Epidermal melanocyte (primary cell): ENCODE data around the gene UROS.

Source experiments
- DNase-seq: peaks from one replicate; pipeline ENCODE4 v3.0.0; 2011; ENCODE audit warnings: low spot score; ENCODE audit not compliant: insufficient read length

UROS gene

DNA sequence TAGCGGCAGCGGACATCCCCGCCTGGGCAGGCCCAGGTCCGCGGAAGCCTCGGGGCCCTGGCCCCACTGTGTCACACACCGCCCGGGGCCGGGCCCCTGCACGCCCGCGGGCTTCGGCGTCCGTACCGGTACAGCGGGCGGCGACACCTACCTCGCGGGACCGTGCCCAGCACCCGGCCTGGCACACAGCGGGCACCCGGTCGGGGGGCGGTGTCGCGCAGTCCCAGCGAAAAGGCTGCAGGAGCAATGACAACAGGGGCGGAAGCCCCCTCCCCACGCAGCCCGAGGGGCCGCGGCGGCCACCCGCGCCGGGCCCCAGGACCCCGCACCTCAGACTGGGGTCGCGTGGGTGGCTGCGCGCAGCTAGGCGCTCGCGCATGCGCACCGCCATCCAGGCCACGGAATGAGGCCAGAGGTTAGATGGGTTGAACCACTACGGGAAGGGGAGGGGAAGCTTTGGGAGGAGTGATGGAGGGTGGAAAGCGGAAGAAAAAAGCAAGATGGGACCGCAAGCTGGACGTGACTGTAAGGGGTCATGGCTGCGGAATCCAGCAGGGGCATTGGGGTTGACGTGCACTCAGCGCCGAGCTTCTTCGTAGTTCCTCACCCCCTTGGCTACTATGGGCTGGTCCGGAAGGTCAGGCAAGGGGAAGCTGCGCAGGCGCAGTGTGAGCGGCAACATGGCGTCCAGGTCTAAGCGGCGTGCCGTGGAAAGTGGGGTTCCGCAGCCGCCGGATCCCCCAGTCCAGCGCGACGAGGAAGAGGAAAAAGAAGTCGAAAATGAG lies at the start of gene UROS, which contains the start of gene BCCIP:
TSS of gene UROS (minus strand) at position 381 of the 785 bp plus-strand sequence. CDS start 6,759 bp downstream, outside the sequence.
TSS of gene BCCIP (plus strand) at position 669 of the 785 bp plus-strand sequence. CDS start at position 681, 12 bp downstream.
- peak; percentile 74 for DNase-seq

DNA sequence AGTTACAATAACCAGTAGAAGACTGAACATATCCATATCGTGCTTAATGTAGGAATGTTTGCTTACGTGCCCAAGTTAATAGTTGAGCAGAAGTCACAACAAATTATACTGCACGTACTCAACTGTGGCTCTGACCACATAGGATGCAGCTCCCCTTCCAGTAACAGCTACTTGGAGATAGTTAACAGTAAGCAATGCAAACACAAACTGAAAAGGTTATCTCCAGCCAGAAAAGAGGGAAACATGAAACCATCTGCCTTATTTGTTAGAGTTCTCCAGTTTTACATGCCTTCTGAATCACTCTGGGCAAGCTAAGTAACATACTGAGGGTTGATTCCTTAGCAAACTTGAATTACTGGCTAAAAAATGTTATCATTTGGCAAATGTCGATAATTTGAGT lies 48.3 kb upstream of the UROS start:
- no peak for DNase-seq

DNA sequence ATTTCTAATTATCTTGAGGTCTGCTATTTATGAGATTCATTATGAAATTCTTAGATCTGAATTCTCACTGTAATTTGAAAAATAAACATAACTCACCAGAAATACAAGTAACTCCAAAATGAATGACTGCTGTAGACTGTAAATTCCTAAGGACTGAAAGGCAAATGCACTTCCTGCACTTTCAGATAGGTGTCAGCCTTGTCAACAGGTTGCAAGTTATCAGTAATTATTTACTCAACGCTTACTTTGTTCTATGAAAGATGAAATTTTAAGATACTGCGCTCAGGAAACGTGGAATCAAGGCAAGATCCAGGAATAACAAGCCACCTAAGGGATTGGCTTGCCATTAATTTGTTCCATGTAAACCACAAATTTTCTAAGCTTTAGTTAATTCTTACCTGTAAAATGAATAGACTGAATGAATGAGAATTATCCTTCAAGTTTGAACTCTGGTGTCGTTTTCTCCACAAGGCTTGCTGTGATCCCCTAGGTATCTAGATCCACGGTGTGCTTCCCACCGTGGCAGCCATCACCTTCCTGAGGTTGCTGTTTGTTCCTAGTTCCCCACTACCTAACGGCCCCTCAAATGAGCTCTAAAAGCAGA lies 45.4 kb upstream of the UROS start:
- no peak for DNase-seq

DNA sequence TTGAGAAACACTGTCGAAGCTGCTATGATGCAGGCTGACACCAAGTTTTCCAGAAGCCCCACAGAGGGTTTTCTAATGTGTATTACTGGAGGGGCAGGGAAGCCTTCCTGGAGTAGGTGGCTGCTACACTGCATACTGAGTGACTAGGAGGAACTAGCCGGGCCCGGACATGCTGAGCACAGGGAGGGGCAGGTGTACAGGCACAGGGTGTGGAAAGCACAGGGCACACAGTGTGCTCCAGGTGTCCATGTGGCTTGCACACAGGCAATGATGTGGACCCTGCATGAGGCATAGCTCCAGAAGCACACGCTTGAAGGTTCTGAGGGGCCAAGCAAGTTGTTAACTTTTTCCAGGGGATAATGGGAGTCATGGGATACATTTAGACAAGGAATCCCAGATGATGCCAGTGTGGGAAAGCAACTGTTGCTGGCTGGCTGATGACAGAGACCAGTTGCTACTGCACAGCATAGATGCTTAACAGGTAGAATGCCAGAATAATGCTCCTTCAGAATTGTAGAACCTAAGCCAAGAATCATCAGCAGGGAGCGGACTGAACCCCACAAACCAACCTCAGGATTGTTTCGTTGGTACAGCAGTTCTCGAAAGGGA lies 43.5 kb upstream of the UROS start:
- no peak for DNase-seq

DNA sequence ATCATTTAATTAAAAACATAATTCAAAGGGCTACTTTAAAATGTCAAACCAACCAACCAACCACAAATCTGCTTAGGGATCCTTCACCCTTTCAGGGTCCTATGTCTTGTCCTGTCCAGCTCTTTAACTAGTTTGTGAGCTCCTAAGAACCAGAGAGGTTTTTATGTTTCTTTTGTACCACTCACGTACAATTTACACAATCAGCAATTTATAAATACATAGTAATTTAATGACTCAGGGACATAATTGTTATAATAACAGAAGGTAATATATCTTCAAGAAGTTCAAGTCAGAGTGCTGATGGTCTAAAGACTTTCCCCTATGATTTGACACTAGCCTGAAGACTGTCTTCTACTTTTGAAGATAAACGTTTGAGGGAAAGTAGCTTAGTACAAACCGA lies 42.1 kb upstream of the UROS start:
- no peak for DNase-seq

DNA sequence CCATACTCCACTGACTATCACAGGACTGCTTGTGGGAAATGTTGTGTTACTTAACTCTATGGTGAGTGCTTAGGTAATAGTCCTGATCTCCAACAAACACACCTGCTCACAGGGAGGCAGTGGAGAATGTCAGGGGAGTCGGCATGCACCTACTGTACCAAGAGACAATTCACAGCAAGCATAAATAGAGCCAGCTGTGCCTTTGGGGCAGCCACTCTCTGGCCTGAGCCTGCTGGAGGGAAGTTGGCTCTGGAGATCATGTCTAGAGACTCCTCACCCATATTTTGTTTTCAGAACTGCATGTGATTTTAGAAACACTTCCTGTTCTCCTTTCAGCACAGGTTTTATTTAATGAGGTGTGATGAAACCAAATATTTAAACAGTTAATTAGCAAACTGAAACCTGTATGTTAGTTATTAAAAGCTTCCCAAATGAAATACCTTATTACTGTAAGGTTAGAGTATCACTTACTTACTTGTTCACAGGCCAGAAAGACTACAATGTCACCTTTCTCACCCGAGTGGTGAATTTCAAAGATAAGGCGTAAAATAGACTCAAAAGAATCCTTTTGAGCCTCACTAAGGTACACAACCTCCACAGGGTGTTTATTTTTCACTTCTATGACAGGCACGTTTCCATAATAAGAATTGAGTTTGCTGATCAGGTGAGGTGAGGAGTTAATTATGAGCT lies 36.2 kb upstream of the UROS start:
- DNase-seq, result no peak

DNA sequence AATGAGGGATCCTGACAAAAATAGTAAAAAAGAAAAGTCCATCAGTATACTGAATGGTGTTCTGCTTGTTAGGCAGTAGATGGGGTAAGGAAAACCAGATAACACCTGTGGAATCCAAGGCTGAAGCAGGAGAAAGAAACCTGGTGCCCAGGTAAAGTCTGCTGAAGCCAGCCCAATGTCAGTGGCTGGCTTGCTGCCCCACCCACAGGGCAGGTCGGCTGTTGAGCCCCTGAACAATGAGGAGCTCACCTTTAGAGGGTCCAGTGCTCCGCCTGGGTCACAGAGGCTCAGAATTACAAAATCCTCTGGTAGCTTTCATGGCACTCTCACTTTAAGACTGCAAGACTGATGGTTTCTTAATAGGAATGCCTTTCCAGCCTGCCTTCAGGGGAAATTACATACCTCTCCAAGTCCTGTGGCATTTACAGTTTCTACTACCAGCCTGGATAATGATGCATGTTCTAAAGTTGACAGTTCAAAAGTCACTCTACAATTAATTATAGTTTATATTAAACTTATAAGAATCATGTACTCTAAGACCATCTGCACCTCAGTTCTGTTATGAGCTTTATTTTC lies 34.2 kb upstream of the UROS start:
- no peak for DNase-seq

DNA sequence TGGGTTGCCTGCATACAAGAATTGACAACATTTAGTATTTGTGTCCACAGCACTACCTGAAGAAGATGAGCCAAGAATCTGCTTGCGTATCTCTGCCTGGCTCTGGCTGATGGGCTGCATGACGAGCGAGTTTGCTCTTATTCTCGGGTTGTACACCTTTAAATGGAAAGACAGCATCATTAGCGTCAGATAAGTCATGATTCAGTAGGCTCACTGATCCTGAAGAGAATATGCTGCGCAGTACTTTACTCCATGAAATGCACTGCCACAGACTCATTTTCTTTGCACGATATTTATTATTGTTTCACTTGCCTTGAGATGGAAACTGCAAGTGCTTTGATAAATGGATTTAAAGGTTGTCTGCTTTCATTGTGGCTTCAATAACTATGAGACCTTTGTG lies 29.4 kb upstream of the UROS start:
- no peak for DNase-seq

DNA sequence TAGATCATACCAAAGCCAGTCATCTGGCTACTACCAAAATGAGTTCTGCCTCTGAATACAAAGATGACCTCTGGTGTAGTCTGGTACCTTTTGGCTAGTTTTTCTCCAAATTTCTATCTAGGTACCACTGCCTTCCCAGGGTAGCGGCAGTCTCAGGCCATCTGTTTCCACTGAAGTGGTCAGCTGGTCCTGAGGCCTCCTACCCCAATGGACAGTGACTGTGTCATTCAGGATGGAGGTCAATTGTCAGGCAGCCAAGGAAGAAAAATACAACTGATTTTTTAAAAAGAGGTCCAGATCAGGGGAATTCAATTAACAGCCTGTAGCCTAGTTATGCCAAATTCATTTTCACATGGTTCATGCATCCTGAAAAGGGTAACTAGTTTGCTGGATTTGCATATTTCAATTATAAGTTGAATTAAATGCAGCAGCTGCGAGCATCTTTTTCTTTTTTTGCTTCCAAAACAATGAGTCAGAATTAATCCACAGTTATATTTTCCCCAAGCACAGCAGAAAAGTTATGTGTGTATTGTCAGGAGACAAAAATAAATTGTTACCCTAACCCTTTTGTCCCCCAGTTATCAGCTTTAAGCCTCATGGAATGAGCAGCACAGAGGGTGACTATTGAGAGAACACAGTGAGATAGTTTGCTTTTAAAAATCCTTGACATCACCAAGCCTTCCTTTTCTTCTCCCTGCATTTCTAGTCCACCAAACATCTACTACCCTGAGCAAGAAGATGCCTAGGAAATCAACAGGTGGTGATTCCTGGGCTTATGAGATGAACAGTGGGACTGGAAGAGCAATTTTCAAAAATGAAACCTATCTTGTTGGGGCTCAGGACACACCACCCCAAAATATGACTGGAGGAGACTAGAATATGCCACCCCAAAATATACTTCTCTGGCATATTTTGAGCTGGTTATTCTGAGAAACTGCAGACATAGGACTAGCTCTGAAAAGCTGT lies 28.0 kb upstream of the UROS start:
- no peak for DNase-seq

DNA sequence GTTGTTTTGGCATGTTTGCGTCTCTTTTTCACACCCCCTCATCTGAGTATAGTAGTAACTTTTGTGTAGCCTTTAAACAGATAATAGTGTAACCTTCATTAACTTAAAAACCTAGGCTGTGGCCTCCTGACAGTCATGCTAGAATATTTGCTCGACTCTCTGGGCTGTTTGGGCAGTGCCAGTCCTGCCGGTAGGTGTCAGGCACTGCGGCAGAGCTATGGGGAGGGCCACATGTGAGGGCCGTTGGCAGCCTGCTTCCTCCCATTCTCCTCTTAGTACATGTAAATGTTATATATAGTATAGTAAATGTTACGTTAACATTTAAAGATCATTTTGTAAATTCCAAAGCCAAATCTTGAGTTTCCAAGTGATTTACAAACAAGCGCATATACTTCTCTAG lies 26.4 kb upstream of the UROS start:
- DNase-seq, result no peak

DNA sequence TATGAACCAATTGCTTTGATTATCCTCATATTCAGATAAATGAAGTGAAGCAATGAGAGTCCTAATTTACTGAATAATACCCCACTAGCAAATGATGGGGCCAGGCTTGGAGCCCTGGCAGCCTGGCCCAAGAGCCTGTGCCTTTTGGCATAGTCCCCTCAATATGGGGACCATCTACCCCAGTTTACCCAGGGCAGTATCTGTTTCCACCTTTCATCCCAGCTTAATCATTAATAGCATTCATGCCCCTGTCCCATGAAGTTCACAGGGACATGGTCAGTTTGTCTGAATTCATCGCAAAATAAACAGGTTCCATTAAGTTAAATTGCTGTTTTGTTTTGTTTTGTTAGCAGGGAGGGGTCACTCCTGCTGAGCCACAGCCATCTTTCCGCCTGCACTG lies 25.8 kb upstream of the UROS start:
- DNase-seq, result no peak

DNA sequence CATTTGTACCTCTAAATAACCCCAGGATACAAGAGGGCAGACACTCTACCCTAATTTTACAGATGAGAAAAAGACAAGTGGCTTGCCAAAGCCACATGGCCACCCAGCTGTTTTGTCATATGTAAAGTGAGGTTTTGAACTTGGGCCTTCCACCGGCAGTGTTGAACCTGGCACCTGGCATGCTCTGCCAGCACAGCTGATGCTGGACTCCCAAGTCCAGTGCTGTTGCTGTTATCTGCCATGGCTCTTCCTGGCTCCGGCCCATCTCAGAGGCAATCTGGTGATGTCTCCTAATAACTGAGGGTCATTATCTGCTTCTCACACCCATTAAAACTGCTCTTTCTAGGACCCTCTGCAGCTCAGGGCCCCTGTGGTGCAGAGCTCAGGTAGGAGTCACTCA lies 25.3 kb upstream of the UROS start:
- DNase-seq, result no peak

DNA sequence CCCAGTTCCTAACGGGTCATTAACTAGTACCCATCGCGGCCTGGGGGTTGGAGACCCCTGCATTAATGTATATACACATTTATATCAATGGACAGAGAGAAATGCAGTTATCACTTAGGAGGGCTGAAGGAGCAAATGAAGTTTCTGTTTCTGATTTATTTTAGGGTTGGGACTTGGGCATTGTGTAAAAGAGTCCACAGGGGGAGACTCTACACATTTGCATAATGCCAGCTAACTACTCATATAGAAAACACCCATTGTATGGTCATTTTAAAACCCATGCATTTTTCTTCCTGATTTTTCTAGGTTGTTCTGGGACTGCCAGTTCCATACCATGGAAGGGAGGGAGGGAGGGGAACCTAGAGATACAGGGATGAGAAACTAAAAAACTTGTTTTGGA lies 23.8 kb upstream of the UROS start:
- DNase-seq, result no peak

DNA sequence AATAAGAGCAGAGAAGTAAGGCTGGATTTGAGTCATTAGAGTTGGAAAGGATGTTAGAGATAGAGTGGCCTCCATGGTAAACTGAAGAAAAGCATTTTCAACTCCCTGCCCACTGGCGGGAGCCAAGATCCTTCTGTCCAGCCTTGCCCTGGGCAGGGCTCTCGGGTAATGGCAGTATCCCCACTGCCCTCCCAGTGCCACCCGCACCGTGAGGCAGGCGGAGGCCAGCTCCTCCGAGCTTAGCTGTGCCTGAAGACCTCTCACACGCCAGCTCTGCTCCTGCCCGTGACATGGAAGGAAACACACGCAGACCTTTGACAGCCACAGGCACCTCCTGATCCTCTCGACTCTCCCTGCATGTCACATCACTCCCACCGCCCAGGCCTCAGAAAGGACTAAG lies 22.6 kb upstream of the UROS start:
- no peak for DNase-seq

DNA sequence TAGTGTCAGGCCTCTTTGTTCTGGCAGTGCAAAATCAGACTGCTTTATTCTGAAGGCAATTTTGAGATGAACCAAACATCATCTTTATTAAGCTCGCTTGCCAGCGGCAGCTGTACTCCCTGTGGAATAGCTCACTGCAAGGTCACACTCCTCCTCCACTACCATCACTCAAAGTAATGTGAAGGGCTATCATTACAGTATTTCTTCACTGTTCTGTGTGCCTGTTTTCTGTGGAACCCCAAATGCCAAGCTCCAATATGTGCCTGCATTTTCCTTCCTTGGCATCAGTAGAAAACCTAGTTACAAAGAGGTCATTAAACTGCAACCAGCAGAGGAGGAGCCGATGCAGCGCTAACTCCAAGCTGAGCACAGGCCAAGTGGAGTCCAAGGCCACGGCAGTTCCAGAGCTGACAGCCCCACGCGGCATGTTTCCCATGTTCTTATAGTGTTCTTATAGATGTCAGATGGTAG lies 21.7 kb upstream of the UROS start:
- DNase-seq, result no peak

DNA sequence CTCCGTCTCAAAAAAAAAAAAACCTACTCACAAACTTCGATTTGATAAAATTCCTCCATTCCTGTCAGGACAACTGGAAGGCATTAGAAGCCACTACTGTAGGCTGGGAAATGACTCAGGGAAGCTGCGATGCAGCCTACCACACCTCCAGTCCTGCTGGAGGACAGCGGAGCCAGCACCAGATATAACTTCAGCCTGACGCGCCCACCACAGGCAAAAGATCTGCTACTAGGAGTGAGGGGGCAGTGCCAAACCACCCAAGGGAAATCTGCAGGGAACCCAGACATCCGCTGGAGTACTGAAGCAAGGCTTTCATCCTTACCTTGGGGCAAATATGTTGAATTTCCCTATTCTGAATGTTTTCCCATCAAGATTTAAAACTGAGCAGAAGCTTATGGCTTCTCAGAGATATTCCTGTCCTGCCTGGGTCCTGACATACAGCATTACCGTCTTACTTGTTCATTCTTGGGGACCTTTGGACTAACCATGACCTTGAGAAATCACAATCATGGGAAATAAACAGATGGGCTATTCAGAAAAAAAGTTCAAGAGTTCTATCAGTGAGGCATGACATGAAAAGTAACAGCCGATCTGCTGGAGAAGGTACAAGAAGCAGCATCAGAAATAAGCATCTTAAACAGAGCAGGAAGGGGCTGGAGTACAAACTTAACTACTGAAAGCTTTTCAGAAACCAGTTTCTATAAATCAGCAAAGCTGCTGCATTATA lies 20.7 kb upstream of the UROS start:
- no peak for DNase-seq

DNA sequence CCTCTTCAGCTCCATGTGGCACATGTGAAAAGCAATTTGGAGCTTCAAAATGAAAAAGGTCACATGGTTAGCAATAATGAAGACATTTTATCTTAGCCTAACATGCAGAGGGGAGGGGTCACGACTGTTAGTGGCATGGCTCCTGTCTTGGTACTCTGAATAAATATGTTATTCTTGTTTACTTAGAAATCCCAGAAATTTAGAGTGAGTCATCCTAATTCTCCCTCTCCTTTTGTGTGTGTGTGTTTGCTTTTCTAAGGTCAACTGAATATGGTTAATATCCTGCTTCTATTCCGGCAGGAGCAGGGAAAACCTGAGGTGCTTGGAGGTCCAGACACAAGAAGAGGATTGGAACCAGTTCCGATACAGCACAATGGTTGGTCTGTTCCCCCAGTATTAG lies 17.9 kb upstream of the UROS start:
- DNase-seq, result no peak

DNA sequence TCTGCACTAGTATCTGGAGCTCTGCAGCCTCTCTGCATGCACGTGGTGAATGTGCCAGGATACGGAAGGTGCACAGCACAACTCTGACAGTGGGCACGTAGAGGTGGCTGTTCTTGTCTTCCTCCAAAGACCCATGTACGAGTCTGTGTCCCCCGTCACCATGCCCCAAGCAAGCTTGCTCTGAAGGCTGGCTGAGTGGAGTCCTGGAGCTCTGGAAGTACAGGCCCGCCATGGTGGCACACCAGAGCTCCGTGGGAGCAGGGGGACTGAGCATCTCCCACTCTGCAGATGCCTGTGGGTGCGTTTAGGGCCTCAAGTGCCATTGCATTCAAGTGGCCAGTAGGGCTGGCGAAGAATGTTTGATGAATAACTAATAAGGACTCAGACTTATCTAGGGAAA lies 17.3 kb upstream of the UROS start:
- DNase-seq, result no peak

DNA sequence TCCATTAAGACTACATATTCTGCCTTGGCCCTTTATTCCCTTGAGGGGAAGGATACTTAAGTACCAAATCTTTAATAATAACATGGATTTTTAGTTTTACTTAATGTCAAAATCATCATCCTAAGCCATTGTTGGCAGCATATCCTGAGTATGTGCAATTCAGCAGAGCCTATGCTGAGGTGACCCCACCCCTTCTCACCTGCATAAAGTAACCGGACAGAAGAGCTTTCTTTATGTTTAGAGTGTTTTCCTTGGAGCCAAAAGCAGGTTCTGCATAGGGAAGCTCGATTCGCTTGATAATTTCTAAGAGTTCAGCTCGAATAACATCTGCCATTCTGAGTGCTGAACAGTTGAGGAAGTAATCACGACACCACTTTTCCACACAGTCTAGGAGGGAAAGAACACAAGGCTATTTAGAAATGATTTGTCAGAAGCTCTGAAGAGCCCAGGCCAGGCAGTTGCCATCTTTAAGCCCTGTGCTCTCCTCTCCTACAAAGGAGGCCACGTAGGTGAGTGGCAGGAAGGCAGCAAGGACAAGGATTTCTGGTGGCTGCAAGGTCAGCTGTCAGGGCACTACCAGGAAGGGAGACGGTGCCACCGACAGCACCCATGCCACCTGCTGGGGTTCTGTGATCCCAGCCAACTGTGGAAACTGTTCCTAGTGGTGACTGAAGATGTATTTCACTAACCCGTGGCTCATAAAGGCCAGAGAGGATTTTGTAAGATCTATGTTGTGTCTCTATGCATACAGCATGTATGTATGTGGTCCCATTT lies 15.9 kb upstream of the UROS start:
- no peak for DNase-seq
